WTC11 (cell line): ENCODE data around the gene PRSS48.

Experiments
- ATF1 ChIP-seq: sonication (generic); formaldehyde crosslinking; IDR thresholded peaks from 2 replicates; pipeline ENCODE4 v1.8.1; 2023; ENCODE audit warnings: mild to moderate bottlenecking, moderate library complexity, missing genetic modification reagents
- ATF2 ChIP-seq: sonication (generic); formaldehyde crosslinking; IDR thresholded peaks from 2 replicates; pipeline ENCODE4 v1.8.1; 2022; ENCODE audit warnings: low read depth, missing genetic modification reagents, borderline replicate concordance
- CTCF ChIP-seq: fragments of 200-600 bp; IDR thresholded peaks from 2 replicates; pipeline ENCODE4 v1.8.0; 2022; ENCODE audit warnings: antibody characterized with exemption
- FOXJ3 ChIP-seq: sonication (generic); formaldehyde crosslinking; IDR thresholded peaks from 2 replicates; pipeline ENCODE4 v1.9.0; 2021; ENCODE audit warnings: missing genetic modification reagents, mild to moderate bottlenecking, borderline replicate concordance
- JUN ChIP-seq: sonication (generic); formaldehyde crosslinking; IDR thresholded peaks from 2 replicates; pipeline ENCODE4 v1.8.0; 2023; ENCODE audit warnings: mild to moderate bottlenecking, missing genetic modification reagents
- NR3C1 ChIP-seq: sonication (generic); formaldehyde crosslinking; conservative IDR thresholded peaks from 2 replicates; pipeline ENCODE4 v1.8.1; 2023; ENCODE audit warnings: low read depth, mild to moderate bottlenecking, missing genetic modification reagents
- PREB ChIP-seq: sonication (generic); formaldehyde crosslinking; IDR thresholded peaks from 2 replicates; pipeline ENCODE4 v1.8.1; 2022; ENCODE audit warnings: mild to moderate bottlenecking, missing genetic modification reagents, moderate library complexity, borderline replicate concordance
- SP1 ChIP-seq: sonication (generic); formaldehyde crosslinking; conservative IDR thresholded peaks from 2 replicates; pipeline ENCODE4 v1.8.1; 2022; ENCODE audit warnings: missing genetic modification reagents
- ZNF512 ChIP-seq: sonication (generic); formaldehyde crosslinking; IDR thresholded peaks from 2 replicates; pipeline ENCODE4 v1.8.1; 2022; ENCODE audit warnings: missing genetic modification reagents, borderline replicate concordance
- ZNF671 ChIP-seq: fragments of 250-450 bp; sonication (Bioruptor Pico); IDR thresholded peaks from 2 replicates; pipeline ENCODE4 v1.8.0; 2021; ENCODE audit warnings: mild to moderate bottlenecking

- TF ChIP-seq JUN (CRISPR knock-in tag) (no peak), SP1 (CRISPR knock-in tag) (no peak), ATF1 (CRISPR knock-in tag) (no peak), PREB (no peak), CTCF (no peak), ATF2 (CRISPR knock-in tag) (no peak), ZNF671 (no peak), ZNF512 (no peak), FOXJ3 (CRISPR knock-in tag) (no peak), NR3C1 (CRISPR knock-in tag) (no peak)
Observed at GRCh38 chr4:151228189-151229119, 48.5 kb upstream of the PRSS48 start.
